Activated T-helper 1 cell treated with anti-CD3 and anti-CD28 coated beads, Interleukin-12 subunit alpha, Interleukin-12 subunit beta, Interleukin-2, Interleukin-4 antibody, amounts not matched to agents 30 ng/mL and 10 ng/mL and 1 ng/mL, durations not matched to agents 14 hours and 24 hours and 36 hours (primary cell): ENCODE results near the gene MOGAT3. TPM values are rescaled to one million over a fixed set of nuclear protein-coding genes. Genes with fewer than 3 reads are reported as not detected.

Experiments
- DNase-seq: peaks from one replicate; pipeline ENCODE4 v3.0.0; 2021; ENCODE audit warnings: low spot score
- H3K27ac Mint-ChIP-seq: one replicate; pipeline ENCODE4 v1.8.0; 2021; ENCODE audit warnings: mild to moderate bottlenecking, mixed read lengths
- H3K27me3 Mint-ChIP-seq: one replicate; pipeline ENCODE4 v1.8.0; 2022; ENCODE audit warnings: mild to moderate bottlenecking, moderate library complexity, mixed read lengths; ENCODE audit not compliant: insufficient read depth
- H3K36me3 Mint-ChIP-seq: one replicate; pipeline ENCODE4 v1.8.0; 2021; ENCODE audit warnings: low read depth, mixed read lengths
- H3K4me1 Mint-ChIP-seq: one replicate; pipeline ENCODE4 v1.8.0; 2021; ENCODE audit warnings: low read depth, mixed read lengths
- H3K4me3 Mint-ChIP-seq: one replicate; pipeline ENCODE4 v1.8.0; 2021; ENCODE audit warnings: mild to moderate bottlenecking, moderate library complexity, mixed read lengths
- H3K9me3 Mint-ChIP-seq: one replicate; pipeline ENCODE4 v1.8.0; 2021; ENCODE audit warnings: mixed read lengths
- intact Hi-C: fragments of 100-400 bp; cut with micrococcal nuclease; formaldehyde crosslinking; loops from one replicate; pipeline ENCODE4 v1.15.1; 2024
- total RNA-seq: library from RNA; stranded (reverse); gene quantifications from 2 replicates; pipeline ENCODE4 v1.2.3, GENCODE V29; 2022

MOGAT3 gene
- total RNA-seq, 1 donor from 2014 or later, result not detected

- no peak for DNase-seq
- intact Hi-C loops, result loop anchor here (10.0 kb wide), 2 partner anchors 133 to 207 kb away; partner anchors contain the start of gene MUC12
These were observed 28.6 kb downstream of the MOGAT3 start for GRCh38 chr7:101172005-101172853.

GRCh38 chr7:101171442-101171837, 29.4 kb downstream of the MOGAT3 start:
- Mint-ChIP-seq H3K27ac (peak overlapping the region; percentile 66), H3K4me3 (no peak overlapping the region), H3K36me3 (no peaks in the 10 kb centered on the region), H3K4me1 (peaks cover 60% of the 10 kb centered on the region), H3K9me3 (no peaks in the 10 kb centered on the region), H3K27me3 (peaks cover 84% of the 10 kb centered on the region)
- DNase-seq, result no peak
- intact Hi-C loops, result loop anchor here (10.0 kb wide), 2 partner anchors 133 to 207 kb away; partner anchors contain the start of gene MUC12

More at GRCh38 chr7:101172005-101172853, 28.6 kb downstream of the MOGAT3 start:
- peak overlapping the region; percentile 26 for H3K4me3 Mint-ChIP-seq
- peak overlapping the region; percentile 65 for H3K27ac Mint-ChIP-seq
- no peaks in the 10 kb centered on the region for H3K36me3 Mint-ChIP-seq
- no peaks in the 10 kb centered on the region for H3K9me3 Mint-ChIP-seq
- peaks cover 86% of the 10 kb centered on the region for H3K27me3 Mint-ChIP-seq
- H3K4me1 Mint-ChIP-seq, result peaks cover 53% of the 10 kb centered on the region

DNA sequence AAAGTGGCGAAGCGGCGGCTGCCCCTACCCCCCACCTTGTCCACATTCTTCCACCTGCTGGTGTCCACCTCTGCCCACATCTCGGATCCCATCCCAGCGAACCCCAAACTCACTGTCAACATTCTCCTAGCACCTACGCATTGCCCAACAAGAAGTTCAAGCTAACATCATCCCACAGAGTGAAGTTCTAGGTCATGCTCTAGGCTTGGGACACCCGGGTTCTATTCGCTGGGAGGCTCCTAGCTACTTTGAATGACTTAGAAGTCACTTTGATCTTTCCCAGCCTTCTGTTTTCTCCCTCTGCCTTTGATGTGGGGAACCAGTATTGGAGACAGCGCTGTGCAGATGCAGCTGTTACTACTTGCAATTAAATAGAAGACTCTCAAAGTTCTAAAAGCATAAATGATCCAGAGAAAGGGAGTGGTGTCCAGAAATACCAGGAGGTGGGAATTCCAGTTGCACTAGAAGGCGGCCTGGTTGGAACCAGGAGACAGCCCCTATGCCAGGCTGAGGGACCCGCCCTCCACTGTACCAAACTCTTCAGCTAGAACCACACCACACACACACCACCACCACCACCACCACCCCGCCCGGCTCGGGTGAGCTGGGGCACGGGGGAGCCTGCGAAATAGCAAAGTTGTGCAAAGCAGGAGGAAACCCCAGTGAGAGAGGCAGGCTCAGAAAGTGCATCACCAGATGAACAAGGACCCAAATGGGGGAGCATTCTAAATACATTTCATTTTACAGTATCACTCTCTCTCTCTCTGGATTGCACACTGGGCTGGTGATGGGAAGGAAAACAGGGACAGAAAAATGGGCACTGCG, 30.0 kb downstream of the MOGAT3 start:
- H3K27ac Mint-ChIP-seq, result peak overlapping the region; percentile 66
- peaks cover 83% of the 10 kb centered on the region for H3K27me3 Mint-ChIP-seq
- no peak for DNase-seq
- no peak overlapping the region for H3K4me3 Mint-ChIP-seq
- H3K9me3 Mint-ChIP-seq, result no peaks in the 10 kb centered on the region
- no peaks in the 10 kb centered on the region for H3K36me3 Mint-ChIP-seq
- intact Hi-C loops, result loop anchor here (10.0 kb wide), 2 partner anchors 134 to 206 kb away; partner anchors contain the start of gene MUC12
- H3K4me1 Mint-ChIP-seq, result peaks cover 66% of the 10 kb centered on the region

DNA sequence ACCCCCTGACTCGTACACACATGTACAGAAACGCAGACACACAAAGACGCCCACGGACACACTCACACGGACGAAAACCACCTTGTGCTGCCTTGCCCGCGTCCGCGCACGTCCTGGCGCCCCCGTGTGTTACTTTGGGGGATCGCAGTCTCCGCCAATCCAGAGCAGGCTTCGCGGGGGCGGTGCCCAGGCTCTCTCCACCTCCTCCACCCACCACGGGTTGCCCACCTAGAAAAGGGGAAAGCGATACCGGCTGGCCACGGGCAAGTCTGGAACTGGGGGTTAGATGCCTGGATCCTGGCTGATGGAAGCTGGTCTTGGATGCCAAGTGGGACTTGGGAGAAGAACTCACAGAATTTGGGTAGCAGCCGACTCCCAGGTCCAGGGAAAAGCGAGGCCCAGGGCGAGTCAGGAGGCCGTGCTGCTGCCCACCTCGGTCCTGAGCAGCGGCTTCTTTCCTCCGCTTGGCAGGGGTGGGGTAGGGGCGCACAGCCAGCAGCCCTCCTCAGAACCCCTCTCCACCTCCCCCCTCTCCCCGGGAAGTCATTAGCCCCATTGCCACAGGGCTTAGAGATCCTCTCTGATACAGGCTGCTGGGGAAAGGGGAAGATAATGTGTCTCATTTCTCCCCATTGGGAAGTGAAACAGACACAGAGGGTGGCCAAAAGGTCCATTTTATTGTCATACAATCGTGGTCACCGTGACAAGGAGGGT, 30.8 kb downstream of the MOGAT3 start:
- Mint-ChIP-seq H3K4me3 (peak overlapping the region; percentile 71), H3K27me3 (peaks cover 83% of the 10 kb centered on the region), H3K27ac (peak overlapping the region; percentile 77), H3K36me3 (peaks cover 3% of the 10 kb centered on the region), H3K9me3 (no peaks in the 10 kb centered on the region), H3K4me1 (peaks cover 75% of the 10 kb centered on the region)
- intact Hi-C loops, result loop anchor here (1.0 to 10.0 kb wide), 3 partner anchors 26 to 205 kb away; partner anchors contain the start of gene MUC12
- DNase-seq, result peak; percentile 75

DNA sequence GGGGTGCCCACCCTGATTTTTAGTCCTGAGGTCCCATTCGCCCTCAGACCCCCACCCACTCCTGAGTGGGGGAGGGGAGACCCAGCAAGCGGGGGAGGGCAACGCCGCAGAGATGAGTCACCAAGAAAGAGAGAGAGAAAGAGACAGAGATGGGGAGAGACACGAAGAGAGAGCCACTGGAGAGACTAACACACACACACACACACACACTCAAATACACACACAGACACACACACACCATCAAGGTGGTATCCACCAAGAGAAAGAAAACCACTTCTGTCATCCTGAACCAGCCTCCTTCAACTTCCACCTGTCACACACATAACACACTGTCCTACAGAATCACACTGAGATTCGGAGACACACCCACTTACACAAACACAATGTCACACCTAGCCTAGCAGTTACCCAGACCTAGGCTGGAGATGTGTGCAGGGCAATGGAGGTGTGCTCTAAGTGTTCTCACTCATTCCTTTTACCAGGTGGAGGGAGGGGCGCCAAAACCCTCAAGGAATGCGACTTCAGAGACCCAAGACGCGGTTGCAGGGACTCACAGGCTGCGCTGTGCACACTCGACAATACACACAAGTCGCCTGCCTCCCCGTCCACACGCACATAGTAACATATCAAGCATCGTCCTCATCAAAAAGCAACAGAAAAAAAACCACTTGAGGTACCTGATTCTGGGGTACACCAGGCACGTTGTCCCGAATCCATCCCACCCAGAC, 31.6 kb downstream of the MOGAT3 start:
- intact Hi-C loops, result loop anchor here (1.0 kb wide), 1 partner anchor 25 kb away; no protein-coding TSS in a partner anchor
- Mint-ChIP-seq H3K27ac (peak overlapping the region; percentile 77), H3K36me3 (peaks cover 3% of the 10 kb centered on the region)

GRCh38 chr7:101168412-101169049, 32.3 kb downstream of the MOGAT3 start:
- Mint-ChIP-seq H3K27me3 (peaks cover 77% of the 10 kb centered on the region), H3K27ac (no peak overlapping the region), H3K4me3 (peak overlapping the region; percentile 27), H3K36me3 (peaks cover 3% of the 10 kb centered on the region), H3K4me1 (peaks cover 69% of the 10 kb centered on the region), H3K9me3 (no peaks in the 10 kb centered on the region)
- no peak for DNase-seq
- intact Hi-C loops, result loop anchor here (1.0 kb wide), 1 partner anchor 24 kb away; no protein-coding TSS in a partner anchor

More for the DNA sequence above, 31.6 kb downstream of the MOGAT3 start:
- DNase-seq, result no peak
- H3K27me3 Mint-ChIP-seq, result peaks cover 82% of the 10 kb centered on the region
- H3K4me3 Mint-ChIP-seq, result peak overlapping the region; percentile 71
- peaks cover 75% of the 10 kb centered on the region for H3K4me1 Mint-ChIP-seq
- no peaks in the 10 kb centered on the region for H3K9me3 Mint-ChIP-seq

DNA sequence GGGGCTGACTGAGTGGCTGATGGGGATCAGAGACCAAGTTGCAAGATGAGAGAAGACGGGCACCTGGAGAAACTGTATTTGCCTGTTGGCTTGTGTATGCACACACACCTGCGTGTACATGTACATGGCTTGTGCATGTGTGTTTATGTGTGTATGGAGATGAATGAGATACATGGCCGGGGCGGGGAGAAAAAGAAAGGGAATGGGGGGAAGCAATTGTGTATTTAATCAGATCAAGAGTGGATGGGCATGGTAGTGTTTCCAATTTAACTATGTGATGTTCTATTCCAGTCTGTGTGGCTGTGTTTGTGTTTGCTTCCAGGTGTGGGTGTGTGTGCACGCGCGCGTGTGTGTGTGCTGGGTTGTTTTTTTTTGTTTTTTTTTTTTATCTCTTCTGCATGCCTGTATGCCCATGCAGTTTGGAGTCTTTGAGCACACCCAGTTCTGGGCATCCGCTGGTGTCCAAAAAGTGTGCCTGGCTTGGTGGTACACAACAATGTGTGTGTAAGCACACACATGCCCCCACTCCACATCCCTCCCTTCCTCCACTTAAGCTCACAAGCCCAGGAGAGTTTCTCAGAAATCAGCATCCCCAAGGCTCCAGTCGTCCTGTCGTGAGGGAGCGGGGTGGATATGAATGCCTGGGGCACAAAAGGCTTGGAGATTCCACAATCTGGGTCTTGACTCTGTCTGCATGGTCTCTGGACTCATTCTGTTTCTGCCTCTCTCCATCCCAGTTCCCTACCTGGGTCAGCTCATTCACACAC, 33.0 kb downstream of the MOGAT3 start:
- Mint-ChIP-seq H3K4me3 (no peak overlapping the region), H3K4me1 (peaks cover 69% of the 10 kb centered on the region)

GRCh38 chr7:101166909-101167644, 33.8 kb downstream of the MOGAT3 start:
- Mint-ChIP-seq H3K27ac (no peak overlapping the region), H3K4me1 (peaks cover 69% of the 10 kb centered on the region), H3K9me3 (no peaks in the 10 kb centered on the region), H3K27me3 (peaks cover 77% of the 10 kb centered on the region), H3K36me3 (peaks cover 3% of the 10 kb centered on the region), H3K4me3 (peak overlapping the region; percentile 26)
- intact Hi-C loops, result no loop called here
- DNase-seq, result no peak

More for the DNA sequence above, 33.0 kb downstream of the MOGAT3 start:
- Mint-ChIP-seq H3K36me3 (peaks cover 3% of the 10 kb centered on the region), H3K27me3 (peaks cover 75% of the 10 kb centered on the region), H3K9me3 (no peaks in the 10 kb centered on the region), H3K27ac (peak overlapping the region; percentile 19)
- no peak for DNase-seq
- intact Hi-C loops, result no loop called here

GRCh38 chr7:101166648-101166908, 34.3 kb downstream of the MOGAT3 start:
- Mint-ChIP-seq H3K36me3 (peaks cover 3% of the 10 kb centered on the region), H3K27me3 (peaks cover 73% of the 10 kb centered on the region)
- intact Hi-C loops, result no loop called here

DNA sequence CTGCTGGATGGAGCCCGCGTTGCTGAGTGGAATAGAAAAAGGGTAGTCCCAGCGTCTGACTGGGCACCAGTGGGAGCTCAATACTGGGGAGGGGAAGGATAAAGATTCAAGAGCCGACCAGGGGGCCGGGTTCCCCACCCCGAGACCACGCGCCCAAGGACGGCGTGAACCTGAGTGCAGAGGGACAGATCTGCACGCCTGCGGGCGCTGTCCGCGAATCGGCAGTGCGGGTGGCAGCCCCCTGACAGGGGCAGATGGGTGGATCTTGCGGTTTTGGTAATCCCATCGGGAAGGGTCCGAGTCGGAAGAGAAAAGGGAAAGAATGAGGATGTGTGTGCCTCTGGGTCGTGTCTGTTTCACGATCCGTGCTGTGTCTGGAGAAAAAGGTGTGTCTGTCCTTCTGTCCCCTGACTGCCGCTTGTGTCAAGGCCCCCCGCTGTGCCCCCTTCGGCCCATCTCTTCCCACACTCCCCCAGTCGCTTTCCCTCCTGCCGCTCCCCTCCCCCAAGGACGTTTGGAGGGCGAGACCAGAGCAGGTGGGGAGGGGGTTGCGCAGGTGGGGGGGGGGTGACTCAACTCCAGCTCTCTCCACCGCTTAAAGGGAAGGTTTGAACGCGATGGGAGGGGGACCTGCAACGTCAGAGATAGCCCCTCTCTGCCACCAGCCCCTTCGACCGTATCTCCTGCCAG, 34.7 kb downstream of the MOGAT3 start:
- no peaks in the 10 kb centered on the region for H3K9me3 Mint-ChIP-seq
- H3K4me1 Mint-ChIP-seq, result peaks cover 60% of the 10 kb centered on the region
- peaks cover 69% of the 10 kb centered on the region for H3K27me3 Mint-ChIP-seq
- intact Hi-C loops, result loop anchor here (1.0 to 2.0 kb wide), 3 partner anchors 8 to 277 kb away; partner anchors contain the start of genes AP1S1 and UFSP1
- H3K4me3 Mint-ChIP-seq, result peak overlapping the region; percentile 85
- peaks cover 7% of the 10 kb centered on the region for H3K36me3 Mint-ChIP-seq
- DNase-seq, result no peak
- peak overlapping the region; percentile 82 for H3K27ac Mint-ChIP-seq

More at GRCh38 chr7:101166648-101166908, 34.3 kb downstream of the MOGAT3 start:
- no peaks in the 10 kb centered on the region for H3K9me3 Mint-ChIP-seq
- no peak for DNase-seq
- H3K4me1 Mint-ChIP-seq, result peaks cover 65% of the 10 kb centered on the region
- H3K27ac Mint-ChIP-seq, result no peak overlapping the region
- H3K4me3 Mint-ChIP-seq, result peak overlapping the region; percentile 26
